Vein endothelial cell (primary cell): ENCODE results near the gene IL3RA. TPM values are rescaled to one million over a fixed set of nuclear protein-coding genes. Genes with fewer than 3 reads are reported as not detected.

Experiments
- small RNA-seq: library from RNA; depleted of rRNA; stranded (forward); fragments of <200 nt; gene quantifications from one replicate; pipeline ENCODE3, GENCODE V24; 2012
- total RNA-seq: library from RNA; depleted of rRNA; stranded (reverse); fragments of >200 nt; gene quantifications from 2 replicates; pipeline ENCODE4 v1.2.3, GENCODE V29; 2012

Gene IL3RA
- 22.4 and 25.2 TPM in 2 replicates for total RNA-seq

GRCh38 chrX:1336331-1336943 lies at the start of gene IL3RA:
IL3RA (plus strand) TSS chrX:1336785; CDS start chrX:1341766, 4,981 bp downstream.

GRCh38 chrX:1391707-1392375 lies 55.3 kb downstream of the IL3RA start, which contains the start of gene SLC25A6:
SLC25A6 (minus strand) TSS chrX:1392113; CDS start chrX:1392009, 104 bp downstream.

Small RNA genes lying within 50 kb of the gene (small RNA-seq; reads per million reads assigned to genes)
- gene MIR3690: not detected
- not detected for gene RNA5SP498

Other genes with a start within 250 kb of the IL3RA start
- gene CRLF2, start 124.1 kb upstream of the IL3RA start, total RNA-seq: not detected in 2 replicates
- not detected in 2 replicates for gene CSF2RA, start 68.0 kb upstream of the IL3RA start, total RNA-seq
- gene SLC25A6, start 55.3 kb downstream of the IL3RA start, total RNA-seq: 381 and 408 TPM in 2 replicates
- 23.6 and 33.6 TPM in 2 replicates for gene ASMTL, start 116.1 kb downstream of the IL3RA start, total RNA-seq
- gene P2RY8, start 200.4 kb downstream of the IL3RA start, total RNA-seq: under 0.01 TPM in 1 of 2 replicates, not detected in the other